ENCODE results near the gene TTLL13. TPM values are rescaled to one million over a fixed set of nuclear protein-coding genes. Genes with fewer than 3 reads are reported as not detected.

The TTLL13 gene
- polyA plus RNA-seq, 4 donors, result 0.10 to 0.19 (median 0.15) TPM; not detected in 1

- no peak for DNase-seq (ENCODE audit: low read depth in 4 of 4, low spot score in 3 of 4)
Observed at GRCh38 chr15:90213818-90214204, 35.5 kb upstream of the TTLL13 start.

- DNase-seq (ENCODE audit: low read depth in 4 of 4, low spot score in 3 of 4), result no peak
Observed at GRCh38 chr15:90214553-90215196, 34.7 kb upstream of the TTLL13 start.

GRCh38 chr15:90217671-90218394 lies 31.5 kb upstream of the TTLL13 start:
- no peak for DNase-seq (ENCODE audit: low read depth in 4 of 4, low spot score in 3 of 4)

- no peak for DNase-seq (ENCODE audit: low read depth in 4 of 4, low spot score in 3 of 4)
Observed at GRCh38 chr15:90219421-90220141, 29.8 kb upstream of the TTLL13 start.

GRCh38 chr15:90221246-90221900 lies 28.0 kb upstream of the TTLL13 start:
- no peak for DNase-seq (ENCODE audit: low read depth in 4 of 4, low spot score in 3 of 4)

GRCh38 chr15:90222547-90222946 lies 26.8 kb upstream of the TTLL13 start:
- no peak for DNase-seq (ENCODE audit: low read depth in 4 of 4, low spot score in 3 of 4)

- DNase-seq (ENCODE audit: low read depth in 4 of 4, low spot score in 3 of 4), result no peak
Observed at GRCh38 chr15:90223441-90224165, 25.8 kb upstream of the TTLL13 start.

GRCh38 chr15:90225047-90225446 lies 24.3 kb upstream of the TTLL13 start:
- no peak for DNase-seq (ENCODE audit: low read depth in 4 of 4, low spot score in 3 of 4)

- DNase-seq (ENCODE audit: low read depth in 4 of 4, low spot score in 3 of 4), result no peak
Observed at GRCh38 chr15:90225504-90226234, 23.7 kb upstream of the TTLL13 start.

- no peak for DNase-seq (ENCODE audit: low read depth in 4 of 4, low spot score in 3 of 4)
Observed at GRCh38 chr15:90227336-90227735, 22.0 kb upstream of the TTLL13 start.

GRCh38 chr15:90227816-90228772 lies 21.3 kb upstream of the TTLL13 start:
- no peak for DNase-seq (ENCODE audit: low read depth in 4 of 4, low spot score in 3 of 4)

GRCh38 chr15:90228960-90229359 lies 20.4 kb upstream of the TTLL13 start:
- DNase-seq (ENCODE audit: low read depth in 4 of 4, low spot score in 3 of 4), result no peak

GRCh38 chr15:90230071-90230494 lies 19.3 kb upstream of the TTLL13 start:
- no peak for DNase-seq (ENCODE audit: low read depth in 4 of 4, low spot score in 3 of 4)

GRCh38 chr15:90230610-90231009 lies 18.7 kb upstream of the TTLL13 start:
- DNase-seq (ENCODE audit: low read depth in 4 of 4, low spot score in 3 of 4), result no peak

- no peak for DNase-seq (ENCODE audit: low read depth in 4 of 4, low spot score in 3 of 4)
Observed at GRCh38 chr15:90231028-90232017, 18.0 kb upstream of the TTLL13 start.

- no peak for DNase-seq (ENCODE audit: low read depth in 4 of 4, low spot score in 3 of 4)
Observed at GRCh38 chr15:90232196-90232595, 17.2 kb upstream of the TTLL13 start.

GRCh38 chr15:90232941-90233386 lies 16.4 kb upstream of the TTLL13 start:
- no peak for DNase-seq (ENCODE audit: low read depth in 4 of 4, low spot score in 3 of 4)

Data from right renal pelvis (tissue), 4 donors.